Lower leg skin (tissue), 4 donors: ENCODE results near the gene TES. TPM values are rescaled to one million over a fixed set of nuclear protein-coding genes. Genes with fewer than 3 reads are reported as not detected.
"Not testable (repeated sequence)": the region's sequence is repeated elsewhere in the genome, so short reads cannot be mapped to it uniquely, and the experiment has no call there.

Source experiments
- DNase-seq, 2 donors: peaks; one replicate each; pipeline ENCODE4 v3.0.0-alpha.2; 2019; ENCODE audit warnings: low spot score in 2 of 2
- H3K4me3 ChIP-seq: fragments of 200-600 bp; sonication (generic); 2 replicates; pipeline ENCODE4 v1.5.1; 2017; ENCODE audit warnings: mild to moderate bottlenecking, low read depth; ENCODE audit not compliant: poor library complexity, severe bottlenecking
- CTCF ChIP-seq, 3 donors: fragments of 450-650 bp; IDR thresholded peaks; one replicate each; pipeline ENCODE4 v1.5.1; 2016; ENCODE audit warnings: antibody characterized with exemption in 3 of 3, mild to moderate bottlenecking in 3 of 3, moderate library complexity in 2 of 3
- POLR2A ChIP-seq, 2 donors: fragments of 450-650 bp; IDR thresholded peaks; one replicate each; pipeline ENCODE4 v1.6.1; 2016 to 2017; ENCODE audit warnings: antibody characterized with exemption in 2 of 2, mild to moderate bottlenecking in 1 of 2, moderate library complexity in 1 of 2
- WGBS, 2 donors: methylation state at CpG; one replicate each; pipeline ENCODE4 v1.1.5; 2018; 5-methylcytosine and 5-hydroxymethylcytosine counted together
- intact Hi-C: fragments of 100-400 bp; cut with DNase I; formaldehyde crosslinking; loops from one replicate; pipeline ENCODE4 v1.15.0; 2023; ENCODE audit warnings: low total_unique reads
- total RNA-seq, 4 donors: library from RNA; depleted of rRNA; stranded (reverse); fragments of >200 nt; gene quantifications; one replicate each; pipeline ENCODE4 v1.1.0, GENCODE V29; 2016

TES gene
- total RNA-seq, 4 donors from 2014 or later = 34.1 to 61.5 (median 46.5) TPM

GRCh38 chr7:116285252-116285651 lies 74.9 kb downstream of the TES start:
- WGBS, 2 donors = 93 to 97% methylated on average over 1 of the region's 1 CpG

GRCh38 chr7:116290740-116291139 lies 80.4 kb downstream of the TES start:
- intact Hi-C loops = no loop called here
- no peak for DNase-seq

More at GRCh38 chr7:116285252-116285651, 74.9 kb downstream of the TES start:
- H3K4me3 ChIP-seq = no peak overlapping the region
- TF ChIP-seq POLR2A (IDR thresholded peaks at IDR 0.05) (no peak), CTCF (IDR thresholded peaks at IDR 0.05) (no peak)
- intact Hi-C loops = no loop called here
- DNase-seq = no peak

GRCh38 chr7:116291937-116292336 lies 81.6 kb downstream of the TES start:
- WGBS, 2 donors = 100% methylated on average over 1 of the region's 1 CpG
- DNase-seq = no peak
- intact Hi-C loops = no loop called here
- no peak overlapping the region for H3K4me3 ChIP-seq
- TF ChIP-seq CTCF (IDR thresholded peaks at IDR 0.05) = no peak
- TF ChIP-seq POLR2A (IDR thresholded peaks at IDR 0.05) = no peak

More at GRCh38 chr7:116290740-116291139, 80.4 kb downstream of the TES start:
- H3K4me3 ChIP-seq = no peak overlapping the region
- TF ChIP-seq CTCF (IDR thresholded peaks at IDR 0.05) (no peak), POLR2A (IDR thresholded peaks at IDR 0.05) (no peak)

- DNase-seq = no peak
- 92 to 95% methylated on average over 1 of the region's 1 CpG for WGBS, 2 donors
- H3K4me3 ChIP-seq = no peak overlapping the region
- intact Hi-C loops = no loop called here
- no peak for TF ChIP-seq POLR2A (IDR thresholded peaks at IDR 0.05)
- no peak for TF ChIP-seq CTCF (IDR thresholded peaks at IDR 0.05)
Observed at GRCh38 chr7:116292381-116292780, 82.0 kb downstream of the TES start.

GRCh38 chr7:116293139-116293538 lies 82.8 kb downstream of the TES start:
- 86 to 88% methylated on average over 1 of the region's 1 CpG for WGBS, 2 donors
- DNase-seq = no peak
- no peak for TF ChIP-seq POLR2A (IDR thresholded peaks at IDR 0.05)
- H3K4me3 ChIP-seq = no peak overlapping the region
- intact Hi-C loops = no loop called here

- no peak for DNase-seq
- H3K4me3 ChIP-seq = no peak overlapping the region
- WGBS, 2 donors = 93 to 97% methylated on average over 3 of the region's 3 CpGs
- TF ChIP-seq POLR2A (IDR thresholded peaks at IDR 0.05) = no peak
- no peak for TF ChIP-seq CTCF (IDR thresholded peaks at IDR 0.05)
- intact Hi-C loops = no loop called here
Observed at GRCh38 chr7:116293633-116294032, 83.3 kb downstream of the TES start.

- intact Hi-C loops, H3K4me3 ChIP-seq, DNase-seq: not testable (repeated sequence)
Observed at GRCh38 chr7:116295903-116296302, 85.6 kb downstream of the TES start.
